ENCODE data around the gene KANTR. TPM values are rescaled to one million over a fixed set of nuclear protein-coding genes. Genes with fewer than 3 reads are reported as not detected.

Gene KANTR
- 8.6 and 11.0 TPM in 2 replicates for total RNA-seq

GRCh38 chrX:53093748-53094581, at the start of gene KANTR:
Gene KANTR (plus strand): TSS chrX:53094142. CDS start chrX:53124273, 30,131 bp downstream.
- TF ChIP-seq, protein P1, sequence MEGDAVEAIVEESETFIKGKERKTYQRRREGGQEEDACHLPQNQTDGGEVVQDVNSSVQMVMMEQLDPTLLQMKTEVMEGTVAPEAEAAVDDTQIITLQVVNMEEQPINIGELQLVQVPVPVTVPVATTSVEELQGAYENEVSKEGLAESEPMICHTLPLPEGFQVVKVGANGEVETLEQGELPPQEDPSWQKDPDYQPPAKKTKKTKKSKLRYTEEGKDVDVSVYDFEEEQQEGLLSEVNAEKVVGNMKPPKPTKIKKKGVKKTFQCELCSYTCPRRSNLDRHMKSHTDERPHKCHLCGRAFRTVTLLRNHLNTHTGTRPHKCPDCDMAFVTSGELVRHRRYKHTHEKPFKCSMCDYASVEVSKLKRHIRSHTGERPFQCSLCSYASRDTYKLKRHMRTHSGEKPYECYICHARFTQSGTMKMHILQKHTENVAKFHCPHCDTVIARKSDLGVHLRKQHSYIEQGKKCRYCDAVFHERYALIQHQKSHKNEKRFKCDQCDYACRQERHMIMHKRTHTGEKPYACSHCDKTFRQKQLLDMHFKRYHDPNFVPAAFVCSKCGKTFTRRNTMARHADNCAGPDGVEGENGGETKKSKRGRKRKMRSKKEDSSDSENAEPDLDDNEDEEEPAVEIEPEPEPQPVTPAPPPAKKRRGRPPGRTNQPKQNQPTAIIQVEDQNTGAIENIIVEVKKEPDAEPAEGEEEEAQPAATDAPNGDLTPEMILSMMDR (IDR thresholded peaks at IDR 0.05; ENCODE audit: insufficient read depth, low read depth, low read length), result no peak
- peak within 1 kb of the TSS; percentile 75 for H3K4me3 ChIP-seq (ENCODE audit: low read depth, low read length)
- peak; percentile 96 for DNase-seq (ENCODE audit: low read depth)

DNA sequence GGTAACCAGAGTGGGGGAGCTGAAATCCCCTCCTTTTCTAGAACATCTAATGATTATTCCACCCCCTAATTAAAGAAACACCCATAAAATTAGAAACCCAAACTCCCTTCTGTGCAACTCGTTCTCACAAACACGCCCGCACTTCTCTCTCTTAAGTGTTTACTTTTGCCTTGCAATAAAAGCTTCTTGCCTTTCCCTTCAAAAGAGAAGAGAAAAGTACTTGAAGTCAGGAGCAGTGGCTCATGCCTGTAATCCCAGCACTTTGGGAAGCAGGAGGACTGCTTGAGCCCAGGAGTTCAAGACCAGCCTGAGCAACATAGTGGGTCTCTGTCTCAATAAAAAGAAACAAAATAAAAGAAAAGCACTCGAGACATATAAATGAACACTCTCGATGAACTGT, 48.9 kb upstream of the KANTR start:
- TF ChIP-seq, protein P1 (IDR thresholded peaks at IDR 0.05; ENCODE audit: insufficient read depth, low read depth, low read length), result no peak
- no peak for DNase-seq (ENCODE audit: low read depth)
- no peak overlapping the region for H3K4me3 ChIP-seq (ENCODE audit: low read depth, low read length)

DNA sequence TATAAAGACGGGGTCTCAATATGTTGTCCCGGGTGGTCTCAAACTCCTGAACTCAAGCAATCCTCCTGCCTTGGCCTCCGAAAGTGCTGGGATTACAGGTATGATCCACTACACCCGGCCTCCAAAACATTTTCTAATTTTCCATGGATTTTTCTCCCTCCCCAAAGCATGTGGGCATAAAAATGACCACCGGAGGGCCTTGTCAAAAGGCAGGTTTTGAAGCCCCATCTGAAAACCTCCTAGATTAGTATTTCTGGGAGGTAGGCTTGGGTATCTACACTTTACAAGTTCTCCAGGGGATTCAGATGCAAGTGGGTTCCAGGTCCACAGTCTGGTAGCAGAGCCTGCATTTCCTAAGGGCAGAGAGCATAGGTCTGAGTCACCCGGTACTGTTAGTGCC, 46.7 kb upstream of the KANTR start:
- no peak for DNase-seq (ENCODE audit: low read depth)

GRCh38 chrX:53048169-53049126, 45.5 kb upstream of the KANTR start, which contains the start of gene GPR173:
Gene GPR173 (plus strand): TSS chrX:53048789. CDS start chrX:53076622, 27,833 bp downstream.
- DNase-seq (ENCODE audit: low read depth), result peak; percentile 62
- TF ChIP-seq, protein P1 (IDR thresholded peaks at IDR 0.05; ENCODE audit: insufficient read depth, low read depth, low read length), result no peak
- H3K4me3 ChIP-seq (ENCODE audit: low read depth, low read length), result peak within 1 kb of the TSS; percentile 73

More for the DNA sequence above, 46.7 kb upstream of the KANTR start:
- no peak overlapping the region for H3K4me3 ChIP-seq (ENCODE audit: low read depth, low read length)
- TF ChIP-seq, protein P1 (IDR thresholded peaks at IDR 0.05; ENCODE audit: insufficient read depth, low read depth, low read length), result peak; percentile 32

DNA sequence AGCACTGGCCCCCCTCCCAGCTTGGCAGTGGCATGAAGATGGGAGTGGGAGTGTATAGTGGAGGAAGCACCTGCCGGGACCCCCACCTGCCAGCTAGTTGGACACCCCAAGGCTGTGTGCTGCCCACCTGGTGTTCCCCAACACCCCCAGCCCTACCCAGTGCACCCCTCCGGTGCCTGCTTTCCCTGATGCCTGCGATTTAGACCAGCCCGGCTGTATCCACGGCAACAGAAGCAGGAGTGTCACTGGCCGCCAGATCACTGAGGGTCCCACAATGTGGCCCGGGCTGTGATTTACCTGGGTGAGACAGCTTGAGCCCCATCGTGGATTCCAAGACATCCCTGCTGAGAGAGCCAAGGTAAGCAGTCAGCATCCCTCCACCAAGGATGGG, 44.8 kb upstream of the KANTR start:
- DNase-seq (ENCODE audit: low read depth), result no peak

GRCh38 chrX:53050841-53051240, 43.1 kb upstream of the KANTR start:
- H3K4me3 ChIP-seq (ENCODE audit: low read depth, low read length), result peak overlapping the region; percentile 23
- TF ChIP-seq, protein P1 (IDR thresholded peaks at IDR 0.05; ENCODE audit: insufficient read depth, low read depth, low read length), result no peak
- DNase-seq (ENCODE audit: low read depth), result no peak

More for the DNA sequence above, 44.8 kb upstream of the KANTR start:
- TF ChIP-seq, protein P1 (IDR thresholded peaks at IDR 0.05; ENCODE audit: insufficient read depth, low read depth, low read length), result no peak
- H3K4me3 ChIP-seq (ENCODE audit: low read depth, low read length), result peak overlapping the region; percentile 73
